Ramos (cell line): Measurements from ENCODE around the gene FGG.

Experiments used
- in situ Hi-C: fragments of 300-500 bp; cut with MboI; formaldehyde crosslinking; loops from one replicate; pipeline ENCODE4 v1.14.3; 2022; ENCODE audit warnings: low sequenced_read_pairs; ENCODE audit not compliant: unreplicated experiment

FGG gene

GRCh38 chr4:154560824-154561231 is 51.6 kb downstream of the FGG start:
- in situ Hi-C loops: loop anchor here (25.0 kb wide), 1 partner anchor 801 kb away; no protein-coding TSS in a partner anchor

DNA sequence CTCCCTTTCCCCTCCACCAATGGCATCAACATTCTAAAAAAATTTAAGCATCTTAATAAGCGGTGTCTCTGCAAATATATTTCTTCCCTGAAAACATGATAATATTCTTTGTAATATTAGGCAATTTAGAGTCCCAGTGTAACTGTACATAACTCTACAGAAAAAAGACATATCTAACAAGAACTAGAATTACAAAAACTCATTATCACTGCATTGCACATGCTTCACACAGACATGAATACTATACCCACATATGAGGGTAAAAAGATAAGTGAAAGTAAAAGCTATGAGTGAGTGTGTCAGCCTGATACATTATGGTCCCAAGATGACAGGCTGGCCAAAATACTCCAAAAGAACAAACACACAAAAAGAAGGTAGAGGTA is 52.0 kb downstream of the FGG start:
- in situ Hi-C loops: loop anchor here (25.0 kb wide), 1 partner anchor 802 kb away; no protein-coding TSS in a partner anchor

- in situ Hi-C loops: loop anchor here (10.0 to 25.0 kb wide), 2 partner anchors 55 to 803 kb away; partner anchors contain the start of gene FGG
These were observed 52.7 kb downstream of the FGG start for GRCh38 chr4:154559494-154560418.

GRCh38 chr4:154559141-154559493 is 53.3 kb downstream of the FGG start:
- in situ Hi-C loops: loop anchor here (10.0 to 25.0 kb wide), 2 partner anchors 56 to 803 kb away; partner anchors contain the start of gene FGG
